GM12892 (cell line): ENCODE results near the gene SPNS2.

ENCODE experiments used
- DNase-seq: peaks from one replicate; pipeline ENCODE4 v3.0.0; 2011; ENCODE audit not compliant: insufficient read length
- FAIRE-seq: peaks from 2 replicates; lab custom pipeline; 2011; peaks lifted over from hg19 to GRCh38; lab: Jason Lieb, UNC
- POLR2A ChIP-seq: IDR thresholded peaks from 2 replicates; pipeline ENCODE4 v1.6.1; 2011; ENCODE audit warnings: low read depth, low read length, control low read depth
- POLR2AphosphoS5 ChIP-seq: IDR thresholded peaks from 2 replicates; pipeline ENCODE4 v1.6.1; 2011; ENCODE audit warnings: low read depth, low read length, control low read depth
- TAF1 ChIP-seq: IDR thresholded peaks from 2 replicates; pipeline ENCODE4 v1.6.1; 2011; ENCODE audit warnings: low read depth, mild to moderate bottlenecking, control low read depth, low read length, borderline replicate concordance

The SPNS2 gene

GRCh38 chr17:4535667-4536258 lies 37.1 kb downstream of the SPNS2 start:
- DNase-seq (no peak), FAIRE-seq (no peak)
- TF ChIP-seq POLR2A (no peak), POLR2AphosphoS5 (no peak), TAF1 (no peak)

DNA sequence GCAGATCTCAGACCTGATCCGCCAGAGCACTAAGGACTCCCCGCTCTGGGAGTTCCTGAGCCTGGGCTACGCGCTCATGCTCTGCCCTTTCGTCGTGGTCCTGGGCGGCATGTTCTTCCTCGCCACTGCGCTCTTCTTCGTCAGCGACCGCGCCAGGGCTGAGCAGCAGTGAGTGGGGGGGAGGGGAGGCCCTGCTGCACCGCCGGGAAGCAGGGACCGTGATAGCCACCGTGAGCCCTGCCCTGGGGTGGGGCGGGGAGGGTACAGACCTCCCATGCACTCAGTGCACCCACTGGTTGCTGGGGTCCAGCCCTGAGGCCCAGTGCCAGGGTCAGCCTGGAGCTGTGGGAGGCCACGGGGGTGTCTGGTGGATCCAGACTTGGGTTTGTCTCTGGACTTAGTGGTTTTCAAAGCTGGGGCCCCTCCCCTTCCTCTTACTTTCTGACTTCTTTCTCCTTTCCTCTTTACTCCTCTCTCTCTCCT lies 37.6 kb downstream of the SPNS2 start:
- DNase-seq: no peak
- TF ChIP-seq POLR2AphosphoS5 (peak; percentile 65), POLR2A (no peak)
- no peak for FAIRE-seq

GRCh38 chr17:4536742-4537411 lies 38.2 kb downstream of the SPNS2 start:
- FAIRE-seq: no peak
- DNase-seq: no peak
- TF ChIP-seq TAF1 (no peak), POLR2AphosphoS5 (peak; percentile 21; the same call in 1 of the 2 replicates)

- TF ChIP-seq TAF1: no peak
- TF ChIP-seq POLR2A: no peak
- TF ChIP-seq POLR2AphosphoS5: no peak
- DNase-seq: no peak
- no peak for FAIRE-seq
Measured at GRCh38 chr17:4537451-4538235, 39.0 kb downstream of the SPNS2 start.

DNA sequence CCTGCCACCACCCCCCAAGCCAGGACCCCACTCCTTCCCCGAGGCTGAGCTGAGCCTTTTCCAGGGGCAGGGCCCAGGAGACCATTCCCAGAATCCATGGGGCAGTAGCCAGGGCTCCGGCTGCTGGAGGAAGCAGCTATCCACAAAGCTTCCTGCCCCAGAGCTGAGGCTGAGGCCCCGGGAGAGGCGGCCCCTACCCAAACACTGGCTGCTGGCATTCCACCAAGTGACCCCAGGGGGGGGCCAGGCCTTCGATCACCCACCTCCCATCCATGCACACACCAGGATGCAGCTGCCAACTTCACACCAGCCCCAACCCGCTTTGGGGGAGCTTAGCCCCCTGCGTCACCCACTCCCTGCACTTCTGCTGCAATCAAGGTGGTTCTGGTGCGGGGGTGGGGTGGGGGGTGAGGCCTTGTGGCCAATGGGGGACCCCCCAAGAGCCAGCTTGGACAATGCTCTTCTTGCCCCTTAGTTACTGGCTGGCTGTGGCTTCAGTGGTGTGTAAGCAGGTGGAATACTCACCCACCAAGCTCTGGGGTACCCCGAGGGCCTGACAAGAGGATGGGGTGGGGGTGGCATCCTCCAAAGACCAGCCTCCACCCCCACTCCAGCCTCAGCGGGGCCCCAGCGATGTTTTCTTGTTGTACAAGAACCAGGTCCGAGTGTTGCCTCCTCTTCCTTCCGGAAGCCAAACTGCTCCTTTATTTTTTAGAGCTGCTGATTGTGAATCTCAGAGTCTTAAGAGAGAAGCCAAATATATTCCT lies 39.7 kb downstream of the SPNS2 start:
- DNase-seq (no peak), FAIRE-seq (no peak)
- no peak for TF ChIP-seq TAF1
- TF ChIP-seq POLR2AphosphoS5: no peak
- no peak for TF ChIP-seq POLR2A

GRCh38 chr17:4539025-4539424 lies 40.3 kb downstream of the SPNS2 start:
- no peak for TF ChIP-seq POLR2AphosphoS5
- no peak for DNase-seq
- no peak for FAIRE-seq

GRCh38 chr17:4539576-4540223 lies 41.0 kb downstream of the SPNS2 start:
- no peak for FAIRE-seq
- TF ChIP-seq POLR2AphosphoS5 (no peak), POLR2A (no peak), TAF1 (no peak)
- no peak for DNase-seq

- TF ChIP-seq TAF1 (no peak), POLR2A (no peak), POLR2AphosphoS5 (no peak)
- DNase-seq (no peak), FAIRE-seq (no peak)
Measured at GRCh38 chr17:4540224-4540651, 41.6 kb downstream of the SPNS2 start.

DNA sequence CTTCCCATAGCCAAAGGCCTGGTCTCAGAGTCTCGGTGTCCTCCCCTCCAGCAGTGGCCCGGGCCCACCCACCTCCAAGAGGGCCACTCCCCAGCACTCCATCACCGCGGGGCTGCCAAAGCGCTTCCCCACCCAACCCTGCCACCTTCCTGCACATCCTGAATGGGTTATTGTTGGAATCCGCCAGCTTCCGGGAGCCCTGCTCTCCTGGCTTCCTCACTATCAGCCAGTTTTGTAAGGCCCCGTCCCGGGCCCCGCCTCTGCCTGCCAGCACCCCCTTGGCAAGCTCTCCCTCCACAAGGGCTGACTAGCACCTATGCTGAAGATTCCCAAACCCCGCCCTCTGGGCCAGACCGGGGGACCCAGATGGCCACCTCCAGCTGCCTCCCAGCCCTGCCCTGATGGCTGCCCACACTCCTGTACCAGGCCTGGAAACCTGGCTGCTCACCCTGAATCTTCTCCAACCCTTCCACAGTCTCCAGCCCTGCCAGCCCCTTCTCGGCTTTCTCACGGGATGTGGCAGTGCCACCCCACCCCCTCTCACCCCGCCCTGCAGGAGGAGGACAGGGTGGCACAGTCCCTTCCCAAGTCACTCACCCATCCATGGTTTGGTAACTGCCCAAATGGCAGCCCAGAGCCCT lies 42.1 kb downstream of the SPNS2 start:
- DNase-seq (no peak), FAIRE-seq (no peak)
- TF ChIP-seq POLR2A (no peak), POLR2AphosphoS5 (no peak), TAF1 (no peak)

DNA sequence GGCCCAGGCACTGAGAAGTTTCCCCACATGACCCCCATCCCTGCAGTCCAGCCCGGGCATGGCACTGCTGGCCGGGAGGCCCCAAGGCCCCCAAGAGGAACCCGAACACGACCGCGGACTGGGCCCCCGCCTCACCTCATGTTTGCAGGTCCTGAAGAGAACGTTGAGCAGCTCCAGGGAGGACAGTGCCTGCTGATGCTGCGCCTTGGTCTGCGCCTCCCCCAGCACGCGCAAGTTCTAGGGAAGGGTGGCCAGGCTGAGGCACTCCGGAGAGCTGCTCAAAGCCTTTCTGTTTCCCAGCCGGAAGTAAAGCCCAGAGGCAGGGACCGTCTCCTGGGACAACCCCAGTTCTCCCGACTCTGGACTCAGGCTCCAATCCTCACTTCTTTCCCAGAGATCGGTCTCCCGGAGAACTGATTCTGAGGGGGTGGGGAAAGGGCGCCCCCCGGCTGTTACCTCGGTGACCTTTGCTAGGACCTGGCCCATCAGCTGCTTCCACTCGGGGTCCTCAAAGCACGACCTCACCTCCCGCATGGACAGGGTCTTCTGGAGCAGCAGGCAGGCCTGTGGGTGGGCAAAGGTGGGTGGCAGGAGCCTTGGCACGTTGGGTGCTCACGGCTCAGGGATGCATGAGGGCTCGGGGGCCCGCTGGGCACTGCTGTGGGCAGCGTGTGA lies 42.8 kb downstream of the SPNS2 start:
- FAIRE-seq: no peak
- TF ChIP-seq POLR2A (no peak), POLR2AphosphoS5 (no peak), TAF1 (no peak)
- DNase-seq: no peak
